GM12872 (cell line): Measurements from ENCODE around the gene CLIC6.

ENCODE experiments used
- CTCF ChIP-seq: IDR thresholded peaks from 3 replicates; pipeline ENCODE4 v1.5.1; 2011; ENCODE audit warnings: low read depth, mild to moderate bottlenecking, low read length, moderate library complexity; ENCODE audit not compliant: insufficient read depth

Gene CLIC6

GRCh38 chr21:34743285-34743684 lies 74.5 kb downstream of the CLIC6 start:
- no peak for TF ChIP-seq CTCF

GRCh38 chr21:34743831-34744230 lies 75.0 kb downstream of the CLIC6 start:
- TF ChIP-seq CTCF: no peak

GRCh38 chr21:34744801-34745200 lies 76.0 kb downstream of the CLIC6 start:
- no peak for TF ChIP-seq CTCF

GRCh38 chr21:34745557-34746255 lies 76.9 kb downstream of the CLIC6 start:
- TF ChIP-seq CTCF: peak; percentile 85

- TF ChIP-seq CTCF: no peak
These were observed 80.1 kb downstream of the CLIC6 start for GRCh38 chr21:34748862-34749261.

- TF ChIP-seq CTCF: no peak
These were observed 86.2 kb downstream of the CLIC6 start for GRCh38 chr21:34754690-34755647.

GRCh38 chr21:34761758-34762330 lies 93.0 kb downstream of the CLIC6 start:
- no peak for TF ChIP-seq CTCF
